HG03045 (cell line): ENCODE results near the gene DLGAP3.

Experiments
- ATAC-seq: cut with Tn5 transposase; IDR thresholded peaks from one replicate; pipeline ENCODE4 v1.9.1; 2021; ENCODE audit warnings: mild to moderate bottlenecking, moderate library complexity; ENCODE audit not compliant: unreplicated experiment

Gene DLGAP3

DNA sequence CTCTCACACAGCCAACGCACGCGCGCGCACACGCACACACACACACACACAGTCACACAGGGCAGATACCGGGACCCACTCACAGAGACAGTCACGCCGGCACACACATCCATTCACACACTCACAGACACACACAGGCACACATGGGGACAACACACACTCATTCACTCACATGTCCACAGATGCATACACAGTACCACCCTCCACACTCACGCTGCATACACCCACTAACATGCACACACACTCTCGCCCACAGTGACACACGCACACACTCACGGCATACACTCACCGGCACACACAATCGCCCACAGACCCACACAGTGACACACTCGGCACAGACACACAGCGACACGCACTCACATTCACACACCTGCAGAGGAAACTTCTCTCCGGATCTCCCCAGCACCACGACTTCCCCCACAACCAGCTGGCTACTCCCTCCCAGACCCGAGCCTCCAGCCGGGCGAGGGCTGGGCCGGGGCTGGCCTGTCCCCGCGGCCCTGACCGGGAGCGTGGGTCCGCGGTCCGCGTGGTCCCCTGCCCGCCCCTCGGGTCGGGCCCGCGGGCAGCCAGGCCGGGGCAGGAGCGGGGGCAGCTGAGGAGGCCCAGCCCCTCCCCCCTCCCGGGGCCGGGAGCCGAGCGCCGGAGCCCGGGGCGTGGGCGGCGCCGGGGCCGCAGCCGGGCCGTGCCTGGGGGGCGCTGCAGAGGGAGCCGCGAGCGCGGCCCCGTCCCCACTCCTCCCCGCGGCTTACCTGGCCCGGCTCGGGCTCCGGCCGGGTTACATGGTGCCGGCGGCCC lies 552 bp downstream of the DLGAP3 start:
- no peak for ATAC-seq

DNA sequence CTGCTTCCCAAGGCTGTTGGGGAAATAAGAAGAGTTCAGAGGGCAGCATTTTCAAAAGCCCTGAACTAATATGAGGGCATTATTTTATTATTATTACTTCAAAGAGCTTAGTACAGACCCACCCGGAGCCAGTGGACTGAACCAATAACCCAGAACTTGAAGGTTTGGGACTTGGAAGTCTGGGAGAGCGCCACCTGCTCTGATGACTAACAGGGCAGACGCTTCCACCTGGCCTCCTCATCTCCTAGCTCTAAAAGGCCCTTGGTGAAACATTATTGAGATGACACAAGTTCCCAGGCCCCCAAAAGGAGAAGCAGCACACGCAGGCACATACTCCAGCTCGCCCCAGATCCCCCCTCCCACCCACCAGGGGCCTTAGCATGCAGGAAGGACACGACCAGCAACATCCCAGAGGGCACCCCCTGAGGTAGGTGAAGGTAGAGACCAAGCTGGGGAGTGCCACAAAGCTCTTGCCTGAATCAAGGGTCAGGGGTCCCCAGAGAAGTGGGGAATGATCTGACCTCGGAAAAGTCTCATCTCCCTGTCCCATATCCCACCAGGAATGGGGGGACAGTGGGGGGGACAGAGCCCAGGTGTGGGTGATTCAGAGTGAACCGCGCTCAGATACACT lies 1.3 kb downstream of the DLGAP3 start:
- ATAC-seq: no peak

DNA sequence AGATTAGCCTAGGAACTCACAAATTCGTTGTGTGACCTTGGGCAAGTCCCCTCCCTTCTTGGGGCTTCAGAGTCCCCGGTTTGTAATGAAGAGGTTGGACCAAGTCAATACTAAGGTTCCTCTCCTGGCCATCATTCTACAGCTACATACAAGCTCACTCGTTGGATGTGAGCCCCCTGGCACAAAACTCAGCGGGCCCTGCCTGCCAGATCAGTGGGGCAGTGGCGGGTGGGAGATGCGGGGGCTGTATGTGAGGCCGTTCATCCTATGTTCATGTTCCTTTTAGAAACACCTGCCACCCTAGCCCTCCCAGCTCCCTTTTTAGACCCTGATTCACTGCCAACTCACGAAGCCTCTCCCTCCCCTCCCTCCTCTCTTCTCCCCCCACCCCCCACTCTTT lies 2.1 kb downstream of the DLGAP3 start:
- no peak for ATAC-seq

DNA sequence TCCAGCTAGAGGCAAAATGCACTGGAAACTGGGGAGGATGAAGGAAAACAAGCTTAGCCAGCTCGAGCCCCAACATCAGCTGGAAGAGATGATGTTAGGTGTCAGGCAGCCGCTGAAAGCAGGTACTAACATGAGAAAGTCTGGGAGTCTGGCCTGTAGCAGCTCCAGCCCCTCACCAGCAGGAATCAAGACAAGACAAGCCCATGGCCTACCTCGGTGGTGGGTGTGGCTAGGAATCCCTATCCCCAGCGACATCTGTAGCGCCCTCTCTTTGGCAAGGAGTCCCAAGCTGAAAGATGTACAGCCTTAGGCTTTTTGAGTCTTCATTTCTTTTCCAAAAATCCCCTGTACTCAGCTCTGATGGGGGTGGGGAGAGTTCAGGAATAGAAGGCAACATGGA lies 2.6 kb downstream of the DLGAP3 start:
- ATAC-seq: no peak

DNA sequence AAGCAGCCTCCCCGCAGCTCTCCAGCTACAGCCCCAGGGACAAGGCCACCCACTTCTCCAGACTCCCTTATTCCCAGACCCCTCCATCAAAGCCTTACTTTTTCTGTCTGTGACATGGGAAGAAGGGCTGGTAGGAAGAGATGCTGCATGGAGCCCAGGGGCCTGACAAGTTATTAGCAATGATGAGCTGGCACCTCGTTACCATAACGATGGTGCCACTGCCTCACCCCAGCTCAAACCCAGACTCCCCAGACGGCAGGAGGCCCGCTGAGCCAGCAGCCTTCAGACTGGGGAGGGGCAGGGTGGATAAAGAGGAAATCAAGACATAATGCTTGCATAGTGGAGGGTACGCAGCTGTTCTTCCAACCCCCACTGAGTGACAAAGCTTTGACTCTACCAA lies 3.3 kb downstream of the DLGAP3 start:
- no peak for ATAC-seq

DNA sequence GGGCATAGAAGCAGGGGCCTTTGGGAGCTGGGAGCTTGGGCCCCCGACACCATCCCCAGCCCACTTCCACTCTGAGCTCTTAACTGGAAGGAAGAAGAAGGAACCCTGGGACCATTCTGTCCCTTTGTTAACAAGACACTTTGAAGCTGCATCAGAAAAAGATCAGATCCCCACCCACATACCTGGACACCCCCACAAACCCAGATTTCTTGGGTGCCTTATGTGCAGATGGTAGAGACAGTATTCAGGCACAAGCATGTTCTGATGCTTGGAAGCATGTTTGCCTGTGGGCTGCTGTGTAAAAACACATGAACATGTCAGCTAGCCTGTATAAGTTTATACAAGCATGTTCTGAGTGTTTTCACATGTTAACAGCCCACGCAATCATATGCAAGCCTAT lies 3.7 kb downstream of the DLGAP3 start:
- ATAC-seq: no peak

DNA sequence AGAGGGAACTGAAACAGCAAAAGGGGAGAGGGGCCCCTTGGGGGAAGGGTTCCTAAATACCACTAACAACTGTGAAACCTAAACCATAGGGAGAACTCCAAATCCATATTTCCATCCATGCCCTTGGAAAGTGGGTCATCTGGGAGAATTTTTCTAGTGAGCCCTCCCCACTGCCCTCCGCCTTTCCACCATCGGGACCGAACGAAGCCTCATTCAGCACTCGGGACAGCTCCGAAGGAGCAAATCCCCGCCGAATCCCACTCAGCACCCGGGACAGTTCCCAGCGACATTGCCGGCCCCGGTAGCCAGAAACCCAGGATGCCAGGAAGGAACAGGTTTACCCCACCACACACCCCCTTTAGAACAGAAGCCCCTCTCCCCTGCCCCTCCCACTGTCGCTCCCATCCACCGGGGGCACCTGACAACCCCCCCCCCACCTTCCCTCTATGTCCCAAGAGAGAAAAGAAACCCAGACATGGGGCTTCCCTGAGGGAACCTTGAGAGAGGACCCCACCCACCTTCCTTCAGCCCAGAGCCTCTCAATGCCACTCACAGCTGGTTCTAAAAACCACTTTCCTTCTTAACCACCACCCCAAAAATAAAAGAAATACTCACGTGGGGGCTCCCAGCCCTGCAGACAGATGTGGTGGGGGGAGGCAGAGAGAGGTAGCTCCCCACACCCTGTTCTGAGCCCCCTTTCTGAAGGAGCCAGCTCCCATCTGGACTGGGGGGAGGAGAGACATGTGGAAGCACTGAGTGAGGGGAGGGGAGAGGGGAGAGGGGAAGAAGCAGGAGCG lies 4.5 kb downstream of the DLGAP3 start:
- ATAC-seq: no peak

DNA sequence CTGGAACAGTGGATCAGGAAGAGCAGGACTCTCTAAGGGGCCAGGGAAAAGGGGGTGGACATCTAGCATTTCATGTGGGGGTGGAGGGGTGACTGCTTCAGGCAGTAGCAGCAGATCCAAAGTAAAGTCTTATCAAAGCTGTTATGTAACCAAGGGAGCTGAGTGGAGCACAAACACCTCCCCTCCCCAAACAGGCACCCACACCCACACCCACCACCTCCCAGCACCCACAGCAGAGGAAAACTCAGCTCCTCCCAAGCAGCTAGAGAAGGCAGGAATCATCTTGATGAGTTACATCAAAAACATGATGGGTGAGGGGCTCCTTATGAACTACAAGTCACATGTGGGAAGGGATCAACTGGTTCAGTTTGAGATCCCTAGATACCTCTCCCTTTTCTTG lies 6.0 kb downstream of the DLGAP3 start:
- no peak for ATAC-seq

DNA sequence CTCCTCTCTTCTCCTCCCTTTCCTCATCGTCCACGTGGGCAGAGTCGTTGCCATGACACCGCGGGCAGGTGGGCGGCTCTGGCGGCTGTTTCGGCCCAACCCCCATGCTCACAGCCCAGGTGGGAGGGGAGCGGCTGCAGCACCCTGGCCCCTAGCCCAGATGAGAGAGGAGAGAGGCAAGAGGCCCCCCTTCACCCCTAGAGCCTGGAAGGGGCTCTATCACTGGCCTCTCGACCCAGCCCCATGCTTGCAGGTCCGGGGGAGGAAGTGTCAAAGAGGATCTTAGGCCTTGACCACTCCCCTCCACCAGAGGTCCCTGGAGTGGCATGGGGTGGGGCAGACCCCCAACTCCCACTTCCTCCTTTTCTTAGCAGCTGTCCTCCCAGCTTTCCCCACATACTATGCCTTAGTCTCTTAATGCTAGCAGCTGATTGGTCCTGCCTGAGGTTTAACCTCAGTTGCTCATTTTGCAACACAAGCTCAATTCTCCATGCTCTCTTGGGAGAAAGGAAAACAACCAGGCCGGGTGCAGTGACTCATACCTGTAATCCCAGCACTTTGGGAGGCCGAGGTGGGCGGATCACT lies 10.4 kb downstream of the DLGAP3 start:
- no peak for ATAC-seq

DNA sequence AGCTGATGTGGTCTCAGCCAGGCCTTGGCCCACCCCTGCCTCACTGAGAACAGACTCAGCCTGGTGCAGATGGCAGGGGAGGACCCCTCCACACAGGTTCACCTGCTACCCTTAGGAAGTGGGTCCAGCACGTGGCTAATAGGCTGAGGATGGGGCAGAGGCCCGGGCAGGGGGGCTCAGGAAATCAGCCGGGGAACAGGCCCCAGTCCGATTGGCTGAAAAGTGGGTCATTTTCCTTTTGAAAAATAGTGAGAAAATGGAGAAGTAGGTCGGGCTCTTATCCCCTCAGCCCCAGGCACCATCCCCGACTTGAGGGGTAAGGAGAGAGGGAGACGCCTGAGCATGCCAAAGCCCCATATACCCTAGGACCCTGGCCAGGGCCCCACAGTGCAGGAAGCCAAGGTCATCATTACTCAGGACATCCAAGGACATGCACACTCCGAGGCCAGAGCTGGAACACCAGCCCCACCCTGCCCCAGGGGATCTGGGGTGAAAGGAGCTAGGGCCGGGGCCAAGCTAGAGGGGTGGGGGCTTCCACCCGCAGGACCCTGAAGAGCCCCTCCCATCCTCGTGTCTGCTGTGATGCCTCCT lies 11.0 kb downstream of the DLGAP3 start:
- no peak for ATAC-seq

DNA sequence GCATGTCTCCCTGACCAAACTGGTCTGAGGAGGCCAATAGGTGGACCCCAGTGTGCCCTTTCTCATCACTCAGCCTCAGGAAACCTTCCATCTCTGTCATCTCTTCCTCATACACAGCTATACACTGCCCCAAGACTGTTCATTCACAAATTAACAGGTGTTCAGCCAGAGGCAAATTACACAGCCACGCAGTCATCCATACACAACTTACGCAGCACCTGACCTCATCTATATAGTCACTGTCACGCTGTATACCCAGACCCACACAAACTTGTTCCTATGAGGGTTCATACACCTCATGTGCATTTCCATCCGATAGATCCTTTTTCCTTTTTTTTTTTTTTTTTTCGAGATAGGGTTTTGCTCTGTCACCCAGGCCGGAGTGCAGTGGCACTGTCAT lies 12.4 kb downstream of the DLGAP3 start:
- no peak for ATAC-seq

DNA sequence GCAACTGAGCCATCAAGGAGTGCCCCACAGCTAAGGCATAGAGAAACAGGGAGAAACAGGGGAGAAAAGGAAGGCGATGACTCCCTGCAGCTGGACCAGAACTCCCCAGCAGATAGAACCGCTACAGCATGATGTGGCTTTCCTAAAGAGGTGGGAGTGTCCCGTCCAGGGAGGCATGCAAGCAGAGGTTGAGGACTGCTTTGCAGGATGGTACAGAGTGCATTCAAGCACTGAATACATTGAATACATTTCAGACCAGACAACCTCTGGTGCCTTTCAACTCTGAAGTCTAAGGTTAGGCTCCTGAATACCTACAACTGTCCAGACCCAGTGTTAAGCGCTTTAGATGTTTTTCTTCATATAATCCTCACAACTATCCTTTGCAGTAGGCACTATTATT lies 13.3 kb downstream of the DLGAP3 start:
- ATAC-seq: no peak

DNA sequence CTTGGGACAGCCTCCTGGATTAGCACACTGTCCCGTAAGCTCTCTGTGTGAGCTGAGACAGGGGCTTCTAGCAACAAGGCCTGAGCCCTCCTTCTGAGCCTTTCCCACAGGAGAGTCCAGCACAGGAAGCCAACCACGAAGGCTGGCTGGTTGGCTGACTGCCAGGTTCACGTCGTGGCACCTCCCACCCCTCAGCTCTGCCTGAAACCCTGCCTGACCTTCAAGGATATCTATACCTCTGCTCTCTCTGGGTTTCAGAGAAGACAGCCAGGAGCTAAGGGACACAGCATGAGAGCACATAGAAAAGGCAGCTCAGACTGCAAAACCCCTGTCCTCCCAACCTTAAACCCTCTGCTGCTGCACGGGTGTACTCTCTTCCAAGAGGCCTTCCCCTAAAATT lies 13.9 kb downstream of the DLGAP3 start:
- ATAC-seq: no peak

DNA sequence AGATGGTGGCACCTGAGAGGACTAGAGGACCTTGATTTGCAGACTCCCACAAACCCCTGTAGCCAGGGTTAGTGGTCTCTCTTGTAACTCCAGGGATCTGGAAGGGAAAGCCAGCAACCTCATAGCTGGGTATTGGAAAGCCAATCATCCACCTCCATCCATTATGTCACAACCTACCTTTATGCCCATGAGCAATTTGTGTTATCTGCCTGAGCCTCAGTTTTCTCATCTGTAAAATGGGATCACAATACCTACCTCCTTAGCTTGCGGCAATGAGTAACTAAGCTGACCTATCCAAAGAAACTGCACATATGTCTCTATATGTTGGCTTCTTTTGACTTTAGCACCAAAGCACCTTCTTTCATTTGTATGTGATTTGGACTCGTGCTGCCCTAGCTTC lies 14.5 kb downstream of the DLGAP3 start:
- no peak for ATAC-seq

DNA sequence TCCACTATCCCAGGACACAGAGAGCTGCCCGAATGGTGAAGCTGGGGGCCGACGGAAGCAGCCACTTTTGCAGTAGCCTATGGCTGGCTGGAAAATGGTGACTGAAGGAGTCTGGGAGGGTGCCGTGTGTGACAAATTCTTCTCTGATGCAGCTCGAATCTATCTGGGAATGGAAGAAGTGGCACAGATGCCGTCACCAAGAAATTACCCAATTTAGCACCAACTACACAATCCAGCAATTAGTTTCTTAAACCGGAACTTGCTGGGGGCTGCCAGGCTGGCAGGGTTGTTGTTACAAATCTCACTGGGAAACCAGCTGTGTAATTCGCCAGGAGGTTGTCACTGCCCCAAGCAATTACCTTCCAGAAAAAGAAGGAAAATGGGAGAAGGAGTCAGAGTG lies 18.0 kb downstream of the DLGAP3 start:
- ATAC-seq: no peak

DNA sequence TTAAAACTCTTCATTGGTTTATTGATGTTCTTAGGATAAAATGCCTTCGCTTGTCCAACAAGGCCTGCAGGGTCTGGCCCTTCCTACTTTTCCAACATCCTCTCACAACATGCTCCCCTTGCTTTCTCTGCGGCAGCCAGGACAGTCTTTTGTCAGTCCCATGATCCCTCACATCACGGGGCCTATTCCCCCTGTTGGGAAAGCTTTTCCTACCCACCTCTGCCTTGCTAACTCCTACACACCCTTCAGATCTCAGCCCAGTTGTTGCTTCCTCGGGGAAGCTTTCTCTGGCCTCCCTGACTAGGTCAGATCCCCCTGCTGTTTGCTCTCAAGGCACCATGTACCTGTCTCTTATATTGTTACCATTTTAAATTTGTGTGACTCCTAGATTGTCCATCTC lies 19.0 kb downstream of the DLGAP3 start:
- ATAC-seq: no peak

DNA sequence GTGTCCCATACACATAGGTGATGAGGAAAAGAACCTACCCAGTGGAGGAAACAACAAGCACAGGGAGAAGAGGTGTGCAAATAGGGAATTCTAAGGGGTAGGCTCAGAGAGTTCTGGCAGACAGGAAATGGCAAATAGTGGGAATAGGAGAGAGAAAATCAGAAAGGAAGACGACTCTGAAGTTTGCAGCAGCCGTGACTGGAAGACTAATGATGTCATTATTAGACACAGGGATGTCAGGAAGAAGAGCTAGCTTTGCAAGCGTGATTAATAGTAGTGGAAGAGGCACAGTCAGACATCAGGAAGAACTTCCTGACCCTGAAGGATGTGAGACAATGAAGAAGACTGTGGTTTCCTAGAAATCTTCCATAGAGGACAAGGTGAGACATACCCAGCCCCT lies 21.1 kb downstream of the DLGAP3 start:
- ATAC-seq: no peak

DNA sequence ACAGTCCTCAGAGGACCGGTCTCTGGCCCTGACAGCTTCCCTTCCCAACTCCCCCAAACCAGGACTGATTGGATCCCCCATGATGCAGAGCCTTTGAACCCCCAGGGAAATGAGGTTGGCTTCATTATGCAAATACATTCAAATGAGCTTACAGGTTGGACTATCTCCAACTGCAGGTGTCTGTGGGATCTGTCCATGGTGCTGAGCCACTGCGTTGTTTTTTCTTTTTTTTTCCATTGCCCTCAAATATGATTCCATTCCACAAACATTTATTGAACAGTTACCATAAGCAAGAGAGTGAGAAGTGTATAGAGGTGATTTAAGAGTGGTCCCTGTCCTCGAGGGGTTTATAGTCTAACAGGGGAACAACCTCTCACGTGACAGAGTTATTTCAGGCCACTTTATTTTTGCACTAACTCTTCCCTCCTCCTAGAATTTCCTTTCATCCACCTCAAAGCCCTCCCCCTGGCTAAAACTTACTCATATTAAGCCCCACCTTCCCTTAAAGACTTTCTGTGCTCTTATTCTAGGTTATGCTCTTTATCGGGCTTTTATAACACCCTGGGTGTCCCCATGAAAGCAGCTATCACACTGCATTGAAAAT lies 21.9 kb downstream of the DLGAP3 start:
- ATAC-seq: no peak

DNA sequence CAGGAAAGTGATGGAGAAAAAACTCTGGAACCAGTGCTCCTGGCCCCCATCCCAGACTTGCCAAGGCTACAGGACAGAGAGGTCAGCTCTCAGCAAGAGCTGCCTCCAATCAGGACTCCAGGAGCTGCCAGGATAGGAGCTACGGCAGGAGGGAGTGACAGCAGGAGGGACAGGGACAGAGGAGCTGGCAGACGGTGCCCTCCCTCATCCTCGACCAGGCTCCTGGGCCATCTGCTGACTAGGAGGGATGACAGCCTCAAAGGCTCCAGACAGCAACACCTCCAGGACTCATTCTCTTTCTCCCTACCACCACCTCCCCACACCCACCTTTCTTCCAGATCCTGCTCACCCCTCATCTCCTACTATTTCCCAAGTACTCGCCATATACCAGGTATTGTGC lies 22.7 kb downstream of the DLGAP3 start:
- ATAC-seq: no peak

DNA sequence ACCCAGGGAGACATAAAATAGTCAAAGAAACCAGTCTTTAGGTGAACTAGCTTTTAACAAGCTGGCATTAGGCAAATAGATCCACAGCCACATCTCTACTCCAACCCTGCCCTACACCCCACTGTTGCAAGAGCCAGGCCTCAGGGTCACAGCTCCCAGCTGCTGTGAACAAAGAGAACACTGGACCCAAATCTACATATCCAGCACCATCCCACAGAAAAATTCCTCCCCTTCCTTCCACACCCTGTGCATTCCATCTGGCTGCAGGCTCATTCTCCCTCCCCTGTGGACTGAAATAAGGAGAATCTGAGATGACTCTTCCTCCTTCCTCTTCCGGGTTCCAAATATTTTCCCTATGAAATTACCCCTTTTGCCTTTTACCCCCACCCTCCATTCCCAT lies 23.2 kb downstream of the DLGAP3 start:
- no peak for ATAC-seq

DNA sequence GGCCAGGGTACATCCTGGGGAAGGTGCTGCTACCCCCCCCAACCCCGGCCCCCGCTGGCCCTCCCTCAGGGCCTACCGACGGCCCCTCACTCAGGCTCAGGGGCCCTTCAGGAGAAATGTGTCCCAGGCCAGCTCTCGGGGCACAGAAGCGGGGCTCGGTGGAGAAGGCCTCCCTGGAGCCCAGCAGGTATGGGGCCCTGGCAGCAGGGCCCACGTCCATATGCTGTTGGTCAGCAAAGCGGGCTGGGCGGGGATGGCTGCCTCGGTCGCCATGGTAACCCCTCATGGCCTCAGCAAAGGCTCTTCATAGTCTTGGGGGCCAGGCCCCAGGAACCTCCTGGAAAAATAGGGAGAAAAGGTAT lies 24.4 kb downstream of the DLGAP3 start:
- ATAC-seq: no peak
